ENCODE results near the gene EPB42.
"Not testable (repeated sequence)": the region's sequence is repeated elsewhere in the genome, so short reads cannot be mapped to it uniquely, and the experiment has no call there.

Gene EPB42

GRCh38 chr15:43226436-43227305 lies 5.9 kb upstream of the EPB42 start:
- Mint-ChIP-seq H3K27ac (no peak overlapping the region), H3K9me3 (no peaks in the 10 kb centered on the region), H3K27me3 (peaks cover 35% of the 10 kb centered on the region), H3K4me1 (peaks cover 9% of the 10 kb centered on the region), H3K4me3 (no peak overlapping the region)
- no peak for DNase-seq
- ATAC-seq: no peak

- ATAC-seq, H3K4me1 Mint-ChIP-seq, DNase-seq, H3K9me3 Mint-ChIP-seq, H3K27ac Mint-ChIP-seq: not testable (repeated sequence)
- Mint-ChIP-seq H3K4me3 (peak overlapping the region; percentile 23 to 58), H3K27me3 (peaks cover 41% of the 10 kb centered on the region)
Measured at GRCh38 chr15:43225950-43226255, 5.1 kb upstream of the EPB42 start.

- DNase-seq (peak; percentile 48 to 58), ATAC-seq (peak; percentile 98)
- Mint-ChIP-seq H3K4me3 (peak overlapping the region; percentile 28 to 58), H3K27ac (no peak overlapping the region), H3K27me3 (peaks cover 46% of the 10 kb centered on the region), H3K9me3 (no peaks in the 10 kb centered on the region), H3K4me1 (peaks cover 9% of the 10 kb centered on the region)
Measured at GRCh38 chr15:43225201-43225949, 4.6 kb upstream of the EPB42 start.

GRCh38 chr15:43221422-43221821 lies 604 bp upstream of the EPB42 start:
- Mint-ChIP-seq H3K27ac (no peak overlapping the region), H3K27me3 (peaks cover 47% of the 10 kb centered on the region)
- ATAC-seq: no peak

GRCh38 chr15:43219929-43220928 lies 589 bp downstream of the EPB42 start:
- no peak overlapping the region for H3K4me3 Mint-ChIP-seq
- no peak for DNase-seq

More at GRCh38 chr15:43221422-43221821, 604 bp upstream of the EPB42 start:
- DNase-seq: no peak
- H3K4me1 Mint-ChIP-seq: peaks cover 9% of the 10 kb centered on the region
- H3K9me3 Mint-ChIP-seq: peaks cover 0 to 7% of the 10 kb centered on the region in 2 donors
- no peak overlapping the region for H3K4me3 Mint-ChIP-seq

GRCh38 chr15:43218908-43219706 lies 1.7 kb downstream of the EPB42 start:
- no peak for ATAC-seq
- Mint-ChIP-seq H3K4me1 (no peaks in the 10 kb centered on the region), H3K27me3 (peaks cover 27% of the 10 kb centered on the region), H3K27ac (no peak overlapping the region), H3K9me3 (peaks cover 0 to 7% of the 10 kb centered on the region in 2 donors), H3K4me3 (no peak overlapping the region)
- DNase-seq: no peak

More at GRCh38 chr15:43219929-43220928, 589 bp downstream of the EPB42 start:
- H3K9me3 Mint-ChIP-seq: peaks cover 0 to 7% of the 10 kb centered on the region in 2 donors
- H3K27me3 Mint-ChIP-seq: peaks cover 37% of the 10 kb centered on the region
- no peak for ATAC-seq
- H3K4me1 Mint-ChIP-seq: no peaks in the 10 kb centered on the region
- no peak overlapping the region for H3K27ac Mint-ChIP-seq

GRCh38 chr15:43215961-43216360 lies 4.9 kb downstream of the EPB42 start:
- Mint-ChIP-seq H3K4me3 (no peak overlapping the region), H3K9me3 (peaks cover 0 to 7% of the 10 kb centered on the region in 2 donors), H3K27me3 (peaks cover 20% of the 10 kb centered on the region), H3K4me1 (no peaks in the 10 kb centered on the region), H3K27ac (no peak overlapping the region)
- DNase-seq (no peak), ATAC-seq (no peak)

GRCh38 chr15:43214592-43215295 lies 6.1 kb downstream of the EPB42 start:
- Mint-ChIP-seq H3K4me1 (no peaks in the 10 kb centered on the region), H3K27me3 (peaks cover 20% of the 10 kb centered on the region), H3K9me3 (peaks cover 0 to 7% of the 10 kb centered on the region in 2 donors), H3K4me3 (no peak overlapping the region), H3K27ac (no peak overlapping the region)
- DNase-seq (no peak), ATAC-seq (no peak)

- ATAC-seq (no peak), DNase-seq (no peak)
- Mint-ChIP-seq H3K27ac (no peak overlapping the region), H3K4me1 (no peaks in the 10 kb centered on the region), H3K27me3 (peaks cover 26% of the 10 kb centered on the region), H3K4me3 (no peak overlapping the region), H3K9me3 (peaks cover 0 to 7% of the 10 kb centered on the region in 2 donors)
Measured at GRCh38 chr15:43214169-43214568, 6.6 kb downstream of the EPB42 start.

GRCh38 chr15:43213466-43213865 lies 7.4 kb downstream of the EPB42 start:
- peaks cover 0 to 7% of the 10 kb centered on the region in 2 donors for H3K9me3 Mint-ChIP-seq
- no peak for DNase-seq
- no peak overlapping the region for H3K27ac Mint-ChIP-seq
- no peak for ATAC-seq
- no peaks in the 10 kb centered on the region for H3K4me1 Mint-ChIP-seq
- H3K27me3 Mint-ChIP-seq: peaks cover 30% of the 10 kb centered on the region
- H3K4me3 Mint-ChIP-seq: no peak overlapping the region

GRCh38 chr15:43212951-43213350 lies 7.9 kb downstream of the EPB42 start:
- ATAC-seq: no peak
- Mint-ChIP-seq H3K4me3 (no peak overlapping the region), H3K4me1 (no peaks in the 10 kb centered on the region), H3K27ac (peak overlapping the region in 1 of 2 donors; percentile 90), H3K27me3 (peaks cover 30% of the 10 kb centered on the region), H3K9me3 (peaks cover 0 to 7% of the 10 kb centered on the region in 2 donors)
- no peak for DNase-seq

- H3K4me3 Mint-ChIP-seq: no peak overlapping the region
- peaks cover 30% of the 10 kb centered on the region for H3K27me3 Mint-ChIP-seq
- peaks cover 0 to 5% of the 10 kb centered on the region in 2 donors for H3K9me3 Mint-ChIP-seq
- ATAC-seq: no peak
- H3K4me1 Mint-ChIP-seq: no peaks in the 10 kb centered on the region
- no peak for DNase-seq
- peak overlapping the region; percentile 80 to 90 for H3K27ac Mint-ChIP-seq
Measured at GRCh38 chr15:43212299-43212698, 8.5 kb downstream of the EPB42 start.

GRCh38 chr15:43211224-43211735 lies 9.5 kb downstream of the EPB42 start:
- Mint-ChIP-seq H3K27ac (no peak overlapping the region), H3K27me3 (peaks cover 30% of the 10 kb centered on the region), H3K4me3 (no peak overlapping the region), H3K9me3 (no peaks in the 10 kb centered on the region), H3K4me1 (no peaks in the 10 kb centered on the region)
- ATAC-seq: no peak
- DNase-seq: no peak

- Mint-ChIP-seq H3K4me1 (no peaks in the 10 kb centered on the region), H3K27me3 (peaks cover 30% of the 10 kb centered on the region), H3K4me3 (no peak overlapping the region), H3K27ac (no peak overlapping the region), H3K9me3 (no peaks in the 10 kb centered on the region)
- no peak for DNase-seq
- ATAC-seq: no peak
Measured at GRCh38 chr15:43210807-43211206, 10.0 kb downstream of the EPB42 start.

All from stimulated activated naive CD8-positive, alpha-beta T cell treated with anti-CD3 and anti-CD28 coated beads, Interleukin-15, amount 100 ng/mL, for 72 hours (primary cell).